Measurements from ENCODE around the gene BLVRA. TPM values are rescaled to one million over a fixed set of nuclear protein-coding genes. Genes with fewer than 3 reads are reported as not detected.
"Not testable (repeated sequence)": the region's sequence is repeated elsewhere in the genome, so short reads cannot be mapped to it uniquely, and the experiment has no call there.

Gene BLVRA
- total RNA-seq, 1 experiment from 2014 or later, result 40.7 TPM

DNA sequence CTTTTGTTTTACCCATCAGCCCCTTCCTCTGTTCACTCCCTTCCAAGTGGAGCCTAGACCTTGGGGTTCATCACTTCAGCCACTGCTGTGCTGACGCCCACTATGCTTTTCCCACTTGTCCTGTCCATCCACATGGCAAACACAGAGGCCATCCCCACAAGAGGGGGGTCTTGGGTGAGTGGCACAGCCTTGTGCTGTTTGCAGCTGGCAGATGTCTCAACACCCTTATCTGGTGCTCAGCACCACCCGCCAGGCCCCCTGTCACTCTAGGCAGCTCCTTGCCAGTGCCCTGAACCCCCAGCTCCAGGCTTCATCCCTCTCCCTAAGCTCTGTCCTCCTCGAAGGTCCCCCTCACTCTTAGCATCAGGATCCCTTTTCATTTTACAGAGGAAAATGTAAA lies 13.1 kb downstream of the BLVRA start:
- no peak overlapping the region for H3K9ac ChIP-seq (ENCODE audit: extremely low read depth, insufficient read length, low read length)
- H3K9me3 ChIP-seq (ENCODE audit: control insufficient read depth, low read depth, low read length), result no peaks in the 10 kb centered on the region
- TF ChIP-seq, protein P1, sequence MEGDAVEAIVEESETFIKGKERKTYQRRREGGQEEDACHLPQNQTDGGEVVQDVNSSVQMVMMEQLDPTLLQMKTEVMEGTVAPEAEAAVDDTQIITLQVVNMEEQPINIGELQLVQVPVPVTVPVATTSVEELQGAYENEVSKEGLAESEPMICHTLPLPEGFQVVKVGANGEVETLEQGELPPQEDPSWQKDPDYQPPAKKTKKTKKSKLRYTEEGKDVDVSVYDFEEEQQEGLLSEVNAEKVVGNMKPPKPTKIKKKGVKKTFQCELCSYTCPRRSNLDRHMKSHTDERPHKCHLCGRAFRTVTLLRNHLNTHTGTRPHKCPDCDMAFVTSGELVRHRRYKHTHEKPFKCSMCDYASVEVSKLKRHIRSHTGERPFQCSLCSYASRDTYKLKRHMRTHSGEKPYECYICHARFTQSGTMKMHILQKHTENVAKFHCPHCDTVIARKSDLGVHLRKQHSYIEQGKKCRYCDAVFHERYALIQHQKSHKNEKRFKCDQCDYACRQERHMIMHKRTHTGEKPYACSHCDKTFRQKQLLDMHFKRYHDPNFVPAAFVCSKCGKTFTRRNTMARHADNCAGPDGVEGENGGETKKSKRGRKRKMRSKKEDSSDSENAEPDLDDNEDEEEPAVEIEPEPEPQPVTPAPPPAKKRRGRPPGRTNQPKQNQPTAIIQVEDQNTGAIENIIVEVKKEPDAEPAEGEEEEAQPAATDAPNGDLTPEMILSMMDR (conservative IDR thresholded peaks at IDR 0.05), result no peak
- no peak overlapping the region for H3K4me2 ChIP-seq (ENCODE audit: insufficient read depth, insufficient read length, low read length)
- peaks cover 9 to 12% of the 10 kb centered on the region in 2 experiments for H3K9me3 Mint-ChIP-seq
- H2BK12ac ChIP-seq (ENCODE audit: insufficient read length, low read depth, low read length), result no peak overlapping the region
- H3K27me3 Mint-ChIP-seq (ENCODE audit: low read depth), result no peaks in the 10 kb centered on the region; the same call in 1 of the 2 replicates
- H2AK5ac ChIP-seq (ENCODE audit: insufficient read length, low read length), result no peak overlapping the region
- peaks cover 11 to 24% (median 15%) of the 10 kb centered on the region in 3 experiments; a peak in 6 of 7 replicates for H3K36me3 Mint-ChIP-seq (ENCODE audit: insufficient read depth in 1 of 3, low read depth in 3 of 3)
- WGBS (ENCODE audit: extremely low coverage, insufficient read length, low lambda C conversion rate), result no CpG with 5 or more reads among the region's 3 CpGs
- H3K4me3 Mint-ChIP-seq, result no peak overlapping the region; a peak in 1 of 5 replicates
- H4K8ac ChIP-seq (replicated peaks; ENCODE audit: insufficient read length, low read depth, low read length), result no peak overlapping the region
- H2BK15ac ChIP-seq (ENCODE audit: low read depth, low read length), result no peak overlapping the region
- peaks cover 0 to 11% of the 10 kb centered on the region in 2 experiments; a peak in 2 of 4 replicates for H3K4me1 Mint-ChIP-seq
- no peak overlapping the region for H4K91ac ChIP-seq (ENCODE audit: insufficient read length, low read depth, low read length)
- no peak overlapping the region for H2BK120ac ChIP-seq (ENCODE audit: low read depth, low read length, poor library complexity, severe bottlenecking)
- no peaks in the 10 kb centered on the region for H3K23me2 ChIP-seq (ENCODE audit: insufficient read length, low read depth, low read length, poor library complexity, severe bottlenecking)
- no peak overlapping the region for H3K27ac ChIP-seq (ENCODE audit: insufficient read length, low read depth, low read length)
- no peak overlapping the region for H3K14ac ChIP-seq (ENCODE audit: insufficient read depth, low read length)
- no peak overlapping the region for H3K23ac ChIP-seq (ENCODE audit: insufficient read length, low read depth, low read length)
- no peak overlapping the region for H2BK20ac ChIP-seq (ENCODE audit: low read depth, low read length, poor library complexity, severe bottlenecking)
- H3K56ac ChIP-seq (ENCODE audit: insufficient read length, low read depth, low read length), result no peak overlapping the region
- H3K79me2 ChIP-seq (ENCODE audit: insufficient read depth, low read length), result no peaks in the 10 kb centered on the region
- H4K5ac ChIP-seq (ENCODE audit: insufficient read length, low read depth, low read length), result no peak overlapping the region
- no peak overlapping the region for H3K4ac ChIP-seq (ENCODE audit: low read depth, low read length)
- H3K4me1 ChIP-seq (ENCODE audit: insufficient read depth, low read length), result no peaks in the 10 kb centered on the region
- H4K20me1 ChIP-seq (ENCODE audit: control insufficient read depth, insufficient read depth, insufficient read length), result no peaks in the 10 kb centered on the region
- H3K27me3 ChIP-seq (ENCODE audit: insufficient read depth, low read length), result no peaks in the 10 kb centered on the region
- H3K18ac ChIP-seq (ENCODE audit: insufficient read length, low read depth, low read length), result no peak overlapping the region
- H3K27ac Mint-ChIP-seq, result peak overlapping the region in 1 of 3 experiments; percentile 15; a peak in 1 of 7 replicates
- no peak for DNase-seq
- H2AFZ ChIP-seq (ENCODE audit: low read length), result no peak overlapping the region
- H2BK5ac ChIP-seq (ENCODE audit: insufficient read length, low read length), result no peak overlapping the region
- H3K79me1 ChIP-seq (ENCODE audit: insufficient read depth, low read depth, low read length, poor library complexity, severe bottlenecking), result no peaks in the 10 kb centered on the region
- no peak overlapping the region for H3T11ph ChIP-seq (ENCODE audit: low read length)

DNA sequence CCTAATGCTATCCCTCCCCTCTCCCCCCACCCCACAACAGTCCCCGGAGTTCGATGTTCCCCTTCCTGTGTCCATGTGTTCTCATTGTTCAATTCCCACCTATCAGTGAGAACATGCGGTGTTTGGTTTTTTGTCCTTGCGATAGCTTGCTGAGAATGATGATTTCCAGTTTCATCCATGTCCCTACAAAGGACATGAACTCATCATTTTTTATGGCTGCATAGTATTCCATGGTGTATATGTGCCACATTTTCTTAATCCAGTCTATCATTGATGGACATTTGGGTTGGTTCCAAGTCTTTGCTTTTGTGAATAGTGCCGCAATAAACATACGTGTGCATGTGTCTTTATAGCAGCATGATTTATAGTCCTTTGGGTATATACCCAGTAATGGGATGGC lies 14.8 kb downstream of the BLVRA start:
- H3K14ac ChIP-seq (ENCODE audit: insufficient read depth, low read length); H3T11ph ChIP-seq (ENCODE audit: low read length); H3K9ac ChIP-seq (ENCODE audit: extremely low read depth, insufficient read length, low read length); H2BK15ac ChIP-seq (ENCODE audit: low read depth, low read length); DNase-seq; H4K5ac ChIP-seq (ENCODE audit: insufficient read length, low read depth, low read length); H2BK5ac ChIP-seq (ENCODE audit: insufficient read length, low read length); H4K8ac ChIP-seq (replicated peaks; ENCODE audit: insufficient read length, low read depth, low read length); H3K4me1 ChIP-seq (ENCODE audit: insufficient read depth, low read length); H3K23ac ChIP-seq (ENCODE audit: insufficient read length, low read depth, low read length); H3K27ac Mint-ChIP-seq; H3K4me3 Mint-ChIP-seq; H3K27ac ChIP-seq (ENCODE audit: insufficient read length, low read depth, low read length); H3K79me1 ChIP-seq (ENCODE audit: insufficient read depth, low read depth, low read length, poor library complexity, severe bottlenecking); H3K79me2 ChIP-seq (ENCODE audit: insufficient read depth, low read length); H2AFZ ChIP-seq (ENCODE audit: low read length); H2AK5ac ChIP-seq (ENCODE audit: insufficient read length, low read length); H3K9me3 ChIP-seq (ENCODE audit: control insufficient read depth, low read depth, low read length); H4K20me1 ChIP-seq (ENCODE audit: control insufficient read depth, insufficient read depth, insufficient read length); H3K4ac ChIP-seq (ENCODE audit: low read depth, low read length); H4K91ac ChIP-seq (ENCODE audit: insufficient read length, low read depth, low read length); H3K23me2 ChIP-seq (ENCODE audit: insufficient read length, low read depth, low read length, poor library complexity, severe bottlenecking); H3K4me2 ChIP-seq (ENCODE audit: insufficient read depth, insufficient read length, low read length); H2BK12ac ChIP-seq (ENCODE audit: insufficient read length, low read depth, low read length); H3K4me1 Mint-ChIP-seq; H3K27me3 Mint-ChIP-seq (ENCODE audit: low read depth); H2BK120ac ChIP-seq (ENCODE audit: low read depth, low read length, poor library complexity, severe bottlenecking); H3K56ac ChIP-seq (ENCODE audit: insufficient read length, low read depth, low read length); H3K18ac ChIP-seq (ENCODE audit: insufficient read length, low read depth, low read length); H2BK20ac ChIP-seq (ENCODE audit: low read depth, low read length, poor library complexity, severe bottlenecking); H3K27me3 ChIP-seq (ENCODE audit: insufficient read depth, low read length): not testable (repeated sequence)
- Mint-ChIP-seq H3K36me3 (ENCODE audit: insufficient read depth in 1 of 3, low read depth in 3 of 3) (peaks cover 14 to 32% (median 22%) of the 10 kb centered on the region in 3 experiments; a peak in 6 of 7 replicates), H3K9me3 (peaks cover 15 to 19% of the 10 kb centered on the region in 2 experiments)
- WGBS (ENCODE audit: extremely low coverage, insufficient read length, low lambda C conversion rate), result no CpG with 5 or more reads among the region's 6 CpGs

Measured in H9 (cell line).